ENCODE results near the gene RCSD1. TPM values are rescaled to one million over a fixed set of nuclear protein-coding genes. Genes with fewer than 3 reads are reported as not detected.

RCSD1 gene
- total RNA-seq, 1 donor from 2014 or later: 39.5 TPM

- Mint-ChIP-seq H3K27ac (ENCODE audit: unreplicated experiment) (peak overlapping the region; percentile 65), H3K4me3 (ENCODE audit: unreplicated experiment) (peak overlapping the region; percentile 14), H3K36me3 (ENCODE audit: low read depth, unreplicated experiment) (peaks cover 19% of the 10 kb centered on the region), H3K9me3 (ENCODE audit: unreplicated experiment) (no peaks in the 10 kb centered on the region), H3K4me1 (ENCODE audit: unreplicated experiment) (peaks cover 64% of the 10 kb centered on the region), H3K27me3 (ENCODE audit: unreplicated experiment) (peaks cover 4% of the 10 kb centered on the region)
- TF ChIP-seq CTCF (IDR thresholded peaks at IDR 0.05; ENCODE audit: unreplicated experiment): no peak
- DNase-seq (ENCODE audit: low spot score): no peak
These were observed 114.9 kb downstream of the RCSD1 start for GRCh38 chr1:167744901-167745300.

DNA sequence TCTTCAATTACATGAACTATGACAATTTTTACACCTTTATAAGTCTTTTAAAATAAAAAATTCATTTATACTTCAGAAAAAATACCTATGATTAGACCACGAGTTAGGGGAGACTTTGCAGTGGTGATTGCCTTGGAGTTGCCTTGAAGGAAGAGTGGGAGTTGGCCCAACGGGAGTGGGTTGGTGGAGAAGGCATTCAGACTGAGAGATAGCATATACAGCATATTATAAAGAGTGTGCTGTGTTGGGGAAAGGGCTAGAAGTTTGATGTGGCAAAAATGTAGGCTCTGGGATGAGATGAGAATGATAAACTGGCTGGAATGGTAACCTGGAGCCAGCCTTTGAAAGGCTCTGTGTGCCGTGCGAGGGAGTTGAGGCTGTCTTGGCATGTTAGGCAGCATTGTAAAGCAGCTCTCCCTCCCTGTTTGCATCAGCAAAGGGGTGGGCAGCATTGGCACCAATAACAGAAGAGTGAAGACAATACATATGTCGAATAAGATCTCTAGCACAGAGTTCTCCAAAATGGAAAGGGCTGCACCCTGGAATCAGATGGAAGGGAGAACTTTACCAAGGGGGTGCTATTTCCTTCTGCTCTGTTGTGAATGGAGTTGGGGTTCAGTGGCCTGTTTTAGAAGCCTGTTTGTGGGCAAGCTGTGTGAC lies 116.1 kb downstream of the RCSD1 start:
- Mint-ChIP-seq H3K4me3 (ENCODE audit: unreplicated experiment) (peak overlapping the region; percentile 17), H3K27ac (ENCODE audit: unreplicated experiment) (peak overlapping the region; percentile 48), H3K36me3 (ENCODE audit: low read depth, unreplicated experiment) (peaks cover 12% of the 10 kb centered on the region), H3K4me1 (ENCODE audit: unreplicated experiment) (peaks cover 54% of the 10 kb centered on the region), H3K27me3 (ENCODE audit: unreplicated experiment) (peaks cover 1% of the 10 kb centered on the region), H3K9me3 (ENCODE audit: unreplicated experiment) (no peaks in the 10 kb centered on the region)
- TF ChIP-seq CTCF (IDR thresholded peaks at IDR 0.05; ENCODE audit: unreplicated experiment): no peak
- DNase-seq (ENCODE audit: low spot score): no peak

DNA sequence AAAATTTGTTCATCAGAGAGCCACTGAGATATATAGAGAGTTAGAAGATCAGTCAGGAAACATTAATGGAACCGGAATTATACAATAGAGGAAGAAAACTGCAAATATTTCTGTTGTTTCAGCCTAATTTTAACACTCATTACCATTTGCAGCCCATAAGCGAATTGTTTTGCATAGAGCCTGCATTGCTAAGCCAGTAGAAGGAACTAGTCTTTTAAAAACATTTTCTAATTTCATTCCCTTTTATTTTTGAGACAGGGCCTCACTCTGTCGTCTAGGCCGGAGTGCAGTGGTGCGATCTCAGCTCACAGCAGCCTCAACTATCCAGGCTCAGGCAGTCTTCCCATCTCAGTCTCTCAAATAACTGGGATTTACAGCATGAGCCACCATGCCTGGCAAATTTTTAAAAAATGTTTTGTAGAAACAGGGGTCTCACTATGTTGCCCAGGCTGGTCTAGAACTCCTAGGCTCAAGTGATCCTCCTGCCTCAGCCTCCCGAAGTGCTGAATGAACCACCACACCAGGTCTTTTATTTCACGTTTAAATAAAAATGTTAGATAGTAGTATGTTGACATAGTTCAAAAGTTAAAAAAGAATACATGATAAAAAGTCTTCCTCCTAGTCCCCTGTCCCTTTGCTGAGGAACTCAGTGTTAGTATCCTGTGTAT lies 117.1 kb downstream of the RCSD1 start:
- TF ChIP-seq CTCF (IDR thresholded peaks at IDR 0.05; ENCODE audit: unreplicated experiment): no peak
- H3K4me1 Mint-ChIP-seq (ENCODE audit: unreplicated experiment): peaks cover 54% of the 10 kb centered on the region
- H3K36me3 Mint-ChIP-seq (ENCODE audit: low read depth, unreplicated experiment): peaks cover 12% of the 10 kb centered on the region
- no peak overlapping the region for H3K4me3 Mint-ChIP-seq (ENCODE audit: unreplicated experiment)
- peak overlapping the region; percentile 7 for H3K27ac Mint-ChIP-seq (ENCODE audit: unreplicated experiment)
- no peak for DNase-seq (ENCODE audit: low spot score)
- H3K9me3 Mint-ChIP-seq (ENCODE audit: unreplicated experiment): no peaks in the 10 kb centered on the region
- peaks cover 1% of the 10 kb centered on the region for H3K27me3 Mint-ChIP-seq (ENCODE audit: unreplicated experiment)

GRCh38 chr1:167747988-167748387 lies 118.0 kb downstream of the RCSD1 start:
- Mint-ChIP-seq H3K4me3 (ENCODE audit: unreplicated experiment) (no peak overlapping the region), H3K27ac (ENCODE audit: unreplicated experiment) (no peak overlapping the region)

More at GRCh38 chr1:167747988-167748387, 118.0 kb downstream of the RCSD1 start:
- no peak for TF ChIP-seq CTCF (IDR thresholded peaks at IDR 0.05; ENCODE audit: unreplicated experiment)
- no peak for DNase-seq (ENCODE audit: low spot score)
- Mint-ChIP-seq H3K27me3 (ENCODE audit: unreplicated experiment) (peaks cover 1% of the 10 kb centered on the region), H3K4me1 (ENCODE audit: unreplicated experiment) (peaks cover 54% of the 10 kb centered on the region), H3K9me3 (ENCODE audit: unreplicated experiment) (no peaks in the 10 kb centered on the region), H3K36me3 (ENCODE audit: low read depth, unreplicated experiment) (peaks cover 6% of the 10 kb centered on the region)

Measured in endothelial cell (in vitro differentiated cells).